Activated CD8-positive, alpha-beta memory T cell treated with anti-CD3 and anti-CD28 coated beads, Interleukin-2, amount 50 U/mL, for 48 hours (primary cell): Measurements from ENCODE around the gene FDX1.
"Not testable (repeated sequence)": the region's sequence is repeated elsewhere in the genome, so short reads cannot be mapped to it uniquely, and the experiment has no call there.

Experiments
- DNase-seq: peaks from one replicate; pipeline ENCODE4 v3.0.0-alpha.2; 2020

FDX1 gene, protein sequence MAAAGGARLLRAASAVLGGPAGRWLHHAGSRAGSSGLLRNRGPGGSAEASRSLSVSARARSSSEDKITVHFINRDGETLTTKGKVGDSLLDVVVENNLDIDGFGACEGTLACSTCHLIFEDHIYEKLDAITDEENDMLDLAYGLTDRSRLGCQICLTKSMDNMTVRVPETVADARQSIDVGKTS

DNA sequence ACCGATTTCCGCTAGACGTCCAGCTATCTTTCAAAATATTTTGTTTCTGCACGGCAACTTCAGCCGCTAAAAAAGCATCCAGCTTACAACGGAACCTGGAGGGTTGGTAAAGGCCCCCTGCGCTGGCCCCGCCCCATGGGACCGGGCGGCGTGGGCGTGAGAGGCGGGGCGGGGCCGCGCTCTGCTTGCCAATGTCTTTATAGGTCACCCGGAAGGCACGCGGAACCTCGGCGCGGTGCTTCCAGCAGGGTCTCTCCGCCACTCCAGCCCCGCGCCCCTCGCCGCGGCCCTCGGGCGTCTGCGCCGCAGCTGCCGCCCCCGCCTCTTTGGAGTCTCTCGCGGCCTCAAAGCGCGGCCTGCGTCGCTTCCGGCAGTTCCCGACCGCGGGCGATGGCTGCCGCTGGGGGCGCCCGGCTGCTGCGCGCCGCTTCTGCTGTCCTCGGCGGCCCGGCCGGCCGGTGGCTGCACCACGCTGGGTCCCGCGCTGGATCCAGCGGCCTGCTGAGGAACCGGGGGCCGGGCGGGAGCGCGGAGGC lies at the start of gene FDX1:
FDX1 (plus strand) TSS at position 218 of the 536 bp plus-strand sequence; CDS start at position 391, 173 bp downstream.
- DNase-seq = peak; percentile 94

DNA sequence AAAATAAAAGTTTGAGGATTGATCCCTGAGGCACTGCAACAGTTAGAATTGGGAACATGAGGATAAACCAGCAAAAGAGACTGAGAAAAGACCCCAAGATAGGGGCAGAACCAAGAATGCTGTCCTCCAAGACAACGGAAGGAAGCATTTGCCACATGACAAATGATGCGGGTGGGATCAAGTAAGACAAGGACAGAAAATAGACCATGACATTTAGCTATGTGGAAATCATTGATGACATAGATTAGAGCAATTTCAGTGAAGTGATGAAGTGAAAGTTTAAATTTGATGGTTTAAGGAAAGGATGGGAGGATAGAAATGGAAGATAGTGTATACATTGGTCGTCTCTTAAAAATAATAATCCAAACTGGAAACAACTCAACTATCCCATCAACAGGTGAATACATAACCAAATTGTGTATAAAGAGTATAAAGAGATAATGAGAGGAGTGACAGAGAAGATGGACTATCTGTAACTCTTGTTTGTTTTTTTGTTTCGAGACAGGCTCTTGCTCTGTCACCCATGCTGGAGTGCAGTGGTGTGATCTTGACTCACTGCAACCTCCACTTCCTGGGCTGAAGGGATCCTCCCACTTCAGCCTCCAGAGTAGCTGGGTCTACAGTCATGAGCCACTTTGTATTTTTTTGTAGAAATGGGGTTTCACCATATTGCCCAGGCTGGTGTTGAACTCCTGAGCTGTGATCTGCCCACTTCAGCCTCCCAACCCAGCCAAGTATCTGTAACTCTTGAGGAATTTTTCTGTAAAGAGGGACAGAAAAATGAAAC lies 48.7 kb upstream of the FDX1 start:
- DNase-seq = no peak

DNA sequence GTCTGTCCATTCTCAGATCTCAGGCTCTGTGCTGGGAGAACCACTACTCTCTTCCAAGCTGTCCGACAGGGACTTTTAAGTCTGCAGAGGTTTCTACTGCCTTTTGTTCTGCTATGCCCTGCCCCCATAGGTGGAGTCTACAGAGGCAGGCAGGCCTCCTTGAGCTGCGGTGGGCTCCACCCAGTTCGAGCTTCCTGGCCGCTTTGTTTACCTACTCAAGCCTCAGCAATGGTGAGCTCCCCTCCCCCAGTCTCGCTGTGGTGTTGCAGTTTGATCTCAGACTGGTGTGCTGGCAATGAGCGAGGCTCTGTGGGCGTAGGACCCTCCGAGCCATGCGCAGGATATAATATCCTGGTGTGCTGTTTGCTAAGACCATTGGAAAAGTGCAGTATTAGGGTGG lies 41.5 kb upstream of the FDX1 start:
- not testable (repeated sequence) for DNase-seq

DNA sequence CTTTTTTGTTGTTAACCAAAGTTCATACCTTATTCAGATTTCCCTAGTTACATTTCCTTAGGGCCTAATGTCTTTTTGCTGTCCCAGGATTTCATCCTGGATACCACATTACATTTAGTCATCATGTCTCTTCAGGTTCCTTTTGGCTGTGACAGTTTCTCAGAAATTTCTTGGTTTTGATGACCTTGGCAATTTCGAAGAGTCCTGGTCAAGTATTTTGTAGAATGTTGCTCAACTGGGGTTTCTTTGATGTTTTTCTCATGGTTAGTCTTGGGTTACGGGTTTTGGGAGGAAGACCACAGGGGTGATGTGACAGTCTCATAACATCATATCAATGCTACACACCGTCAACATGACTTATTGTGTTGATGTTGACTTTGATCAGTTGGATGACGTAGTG lies 39.8 kb upstream of the FDX1 start:
- DNase-seq = no peak

DNA sequence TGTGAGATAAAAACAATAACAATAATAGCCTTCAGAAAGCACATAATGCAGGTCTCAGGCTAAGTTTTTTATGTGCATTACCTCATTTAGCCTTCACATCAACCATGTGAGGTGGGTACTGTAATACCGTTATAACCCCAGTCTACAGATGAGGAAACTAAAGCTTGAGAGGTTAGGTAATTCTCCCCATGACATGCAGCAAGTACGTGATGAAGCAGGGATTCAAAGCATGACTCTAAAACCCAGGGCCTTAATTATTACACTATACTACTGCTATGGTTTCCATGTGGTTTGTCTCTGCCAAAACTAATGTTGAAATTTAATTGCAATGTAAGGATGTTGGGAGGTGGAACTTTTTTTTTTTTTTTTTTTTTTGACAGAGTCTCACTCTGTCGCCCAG lies 37.7 kb upstream of the FDX1 start:
- DNase-seq = no peak

DNA sequence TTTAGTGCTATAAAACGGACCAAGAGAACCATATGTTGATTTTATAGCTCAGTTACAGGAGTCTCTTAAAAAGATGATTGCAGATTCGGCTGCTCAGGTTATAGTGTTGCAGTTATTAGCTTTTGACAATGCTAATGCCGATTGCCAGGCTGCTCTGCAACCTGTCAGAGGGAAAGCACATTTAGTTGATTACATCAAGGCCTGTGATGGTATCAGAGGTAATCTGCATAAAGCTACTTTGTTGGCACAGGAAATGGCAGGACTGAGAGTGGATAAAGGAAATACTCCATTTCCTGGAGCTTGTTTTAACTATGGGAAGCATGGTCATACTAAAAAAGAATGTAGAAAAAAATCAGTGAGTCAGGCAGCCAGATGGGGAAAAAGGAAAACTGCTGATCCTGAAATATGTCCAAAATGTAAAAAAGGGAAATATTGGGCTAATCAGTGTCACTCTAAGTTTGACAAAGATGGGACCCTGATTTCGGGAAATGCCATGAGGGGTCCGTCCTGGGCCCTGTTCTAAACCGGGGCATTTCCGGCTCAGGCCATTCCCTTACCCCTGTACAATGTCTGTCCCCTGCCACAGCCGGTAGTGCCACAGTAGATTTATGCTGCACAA lies 32.0 kb upstream of the FDX1 start:
- DNase-seq = not testable (repeated sequence)

DNA sequence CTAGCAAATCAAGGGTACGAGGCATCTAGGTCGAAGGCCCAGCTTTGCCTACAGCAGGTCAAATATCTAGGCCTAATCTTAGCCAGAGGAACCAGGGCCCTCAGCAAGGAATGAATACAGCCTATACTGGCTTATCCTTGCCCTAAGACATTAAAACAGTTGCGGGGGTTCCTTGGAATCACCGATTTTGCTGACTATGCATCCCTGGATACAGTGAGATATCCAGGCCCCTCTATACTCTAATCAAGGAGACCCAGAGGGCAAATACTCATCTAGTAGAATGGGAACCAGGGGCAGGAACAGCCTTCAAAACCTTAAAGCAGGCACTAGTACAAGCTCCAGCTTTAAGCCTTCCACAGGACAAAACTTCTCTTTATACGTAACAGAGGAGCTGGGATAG lies 26.2 kb upstream of the FDX1 start:
- DNase-seq = not testable (repeated sequence)

DNA sequence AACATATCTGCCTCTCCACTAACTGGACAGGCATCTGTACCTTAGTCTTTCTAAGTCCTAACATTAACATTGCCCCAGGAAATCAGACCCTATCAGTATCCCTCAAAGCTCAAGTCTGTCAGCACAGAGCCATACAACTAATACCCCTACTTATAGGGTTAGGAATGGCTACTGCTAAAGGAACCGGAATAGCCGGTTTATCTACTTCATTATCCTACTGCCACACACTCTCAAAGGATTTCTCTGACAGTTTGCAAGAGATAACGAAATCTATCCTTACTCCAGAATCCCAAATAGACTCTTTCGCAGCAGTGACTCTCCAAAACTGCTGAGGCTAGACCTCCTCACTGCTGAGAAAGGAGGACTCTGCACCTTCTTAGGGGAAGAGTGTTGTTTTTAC lies 24.1 kb upstream of the FDX1 start:
- not testable (repeated sequence) for DNase-seq

DNA sequence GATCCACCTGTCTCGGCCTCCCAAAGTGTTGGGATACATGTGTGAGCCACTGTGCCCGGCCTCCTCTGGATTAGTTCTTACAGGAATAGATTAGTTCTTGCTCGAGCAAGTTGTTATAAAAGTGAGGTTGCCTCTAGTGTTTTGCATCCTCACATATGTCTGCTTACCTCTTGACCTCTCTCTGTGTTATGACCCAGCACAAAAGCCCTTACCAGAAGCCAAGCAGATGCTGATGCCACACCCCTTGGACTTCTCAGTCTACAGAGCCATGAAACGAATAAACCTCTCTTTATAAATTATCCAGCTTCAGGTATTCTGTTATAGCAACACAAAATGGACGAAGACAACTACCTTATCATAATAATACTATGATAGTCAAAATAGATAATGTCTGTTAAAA lies 22.4 kb upstream of the FDX1 start:
- no peak for DNase-seq

DNA sequence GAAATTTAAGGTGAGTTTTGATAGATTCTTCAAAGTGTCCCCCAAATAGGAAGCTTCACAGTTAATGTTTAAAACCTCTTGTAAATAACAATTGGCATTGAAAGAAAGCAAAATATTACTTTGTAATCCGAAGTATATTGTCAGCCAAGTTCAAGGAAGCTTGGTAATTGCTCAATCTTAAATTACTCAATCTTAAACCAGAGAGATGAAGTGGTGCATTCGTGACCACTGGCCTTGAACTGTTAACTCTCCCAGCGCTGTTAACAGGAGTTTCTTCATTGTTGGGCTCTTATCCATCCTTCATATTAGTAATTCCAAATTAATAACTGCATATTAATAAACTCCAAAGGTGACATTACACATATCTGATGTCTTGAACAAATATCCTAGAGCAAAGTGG lies 20.6 kb upstream of the FDX1 start:
- no peak for DNase-seq

DNA sequence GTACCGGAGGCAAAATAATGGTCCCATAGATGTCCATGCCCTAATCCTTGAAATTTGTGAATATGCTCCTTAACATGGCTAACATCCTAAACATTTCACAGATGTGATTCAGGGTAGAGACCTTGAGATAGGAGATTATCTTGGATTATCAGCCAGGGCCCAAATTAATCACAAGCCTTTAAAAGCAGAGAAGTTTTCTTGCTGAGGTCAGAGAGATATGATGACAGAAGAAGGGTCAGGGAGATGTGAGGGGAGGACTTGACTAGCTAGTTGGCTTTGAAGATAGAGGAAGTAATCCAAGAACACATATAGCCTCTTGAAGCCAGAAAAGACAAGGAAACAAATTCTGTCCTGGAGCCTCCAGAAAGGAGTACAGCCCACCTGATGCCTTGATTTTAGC lies 19.1 kb upstream of the FDX1 start:
- DNase-seq = no peak

DNA sequence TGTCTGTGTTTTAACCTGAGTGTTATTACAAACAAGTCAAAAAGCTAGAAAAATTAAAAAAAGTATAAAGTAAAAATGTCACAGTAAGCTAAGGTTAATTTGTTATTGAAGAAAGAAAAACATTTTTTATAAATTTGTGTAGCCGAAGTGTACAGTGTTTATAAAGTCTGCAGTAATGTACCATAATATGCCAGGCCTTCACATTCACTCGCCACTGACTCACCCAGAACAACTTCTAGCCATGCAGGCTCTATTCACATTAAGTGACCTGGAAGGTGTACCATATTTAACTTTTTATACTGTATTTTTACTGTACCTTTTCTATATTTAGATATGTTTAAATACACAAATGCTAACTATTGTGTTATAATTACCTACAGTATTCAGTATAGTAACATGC lies 14.7 kb upstream of the FDX1 start:
- DNase-seq = no peak

DNA sequence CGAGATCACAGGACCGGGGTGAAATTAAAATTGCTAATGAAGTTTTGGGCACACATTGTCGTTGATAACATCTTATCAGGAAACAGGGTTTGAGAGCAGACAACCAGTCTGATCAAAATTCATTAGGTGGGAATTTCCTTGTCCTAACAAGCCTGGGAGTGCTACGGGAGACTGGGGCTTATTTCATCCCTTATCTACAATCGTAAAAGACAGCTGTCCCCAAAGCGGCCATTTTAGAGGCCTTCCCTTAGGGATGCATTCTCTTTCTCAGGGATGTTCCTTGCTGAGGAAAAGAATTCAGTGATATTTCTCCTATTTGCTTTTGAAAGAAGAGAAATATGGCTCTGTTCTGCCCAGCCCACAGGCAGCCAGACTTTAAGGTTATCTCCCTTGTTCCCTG lies 8.1 kb upstream of the FDX1 start:
- DNase-seq = not testable (repeated sequence)

DNA sequence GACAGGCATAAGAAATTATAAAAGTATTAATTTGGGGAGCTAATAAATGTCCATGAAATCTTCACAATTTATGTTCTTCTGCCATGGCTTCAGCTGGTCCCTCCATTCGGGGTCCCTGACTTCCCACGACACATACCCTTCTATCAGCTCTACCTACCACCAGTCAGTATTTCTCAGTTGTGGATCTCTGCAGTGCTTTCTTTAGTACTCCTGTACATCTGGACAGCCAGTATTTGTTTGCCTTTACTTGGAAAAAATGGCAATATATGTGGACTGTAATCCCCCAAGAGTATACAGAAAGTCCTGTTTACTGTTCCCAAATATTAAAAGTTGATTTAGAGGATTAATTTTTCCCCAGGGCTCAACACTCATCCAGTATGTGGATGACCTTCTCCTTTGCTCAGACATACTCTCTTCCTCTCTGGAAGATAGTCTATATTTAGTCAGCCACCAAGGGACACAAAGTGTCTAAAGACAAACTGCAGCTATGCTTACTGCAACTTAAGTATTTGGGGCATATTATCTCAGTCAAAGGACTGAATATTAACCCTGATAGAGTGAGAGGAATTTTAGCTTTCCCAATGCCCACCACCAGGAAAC lies 7.3 kb upstream of the FDX1 start:
- DNase-seq = no peak

DNA sequence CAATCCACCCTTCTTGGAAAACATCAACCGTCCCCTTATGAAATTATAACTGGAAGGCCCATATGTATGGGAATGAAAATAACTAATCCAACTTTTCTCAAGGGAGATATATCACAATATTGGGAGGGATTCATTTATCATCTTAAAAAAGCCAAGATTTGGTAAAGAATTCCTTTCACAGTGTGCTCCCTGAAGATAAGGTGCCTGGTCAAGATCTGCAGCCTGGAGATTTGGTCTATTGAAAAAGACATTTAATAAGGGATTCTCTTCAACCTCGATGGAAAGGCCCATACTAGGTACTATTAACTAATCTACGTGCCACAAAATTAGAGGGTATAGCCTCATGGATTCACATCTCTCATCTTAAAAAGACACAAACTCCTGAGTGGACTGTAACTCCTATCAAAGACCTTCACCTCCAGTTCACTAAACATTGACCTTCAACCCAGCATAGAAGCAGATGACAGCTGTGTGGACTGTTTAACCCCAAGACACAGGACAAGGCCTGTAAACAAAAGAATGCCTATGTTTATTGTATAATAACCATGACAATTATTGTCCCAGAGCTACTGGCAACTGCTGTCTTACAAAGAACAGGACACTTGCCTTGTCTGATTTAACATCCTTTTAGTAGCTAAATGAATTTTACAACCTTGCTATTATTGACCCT lies 4.8 kb upstream of the FDX1 start:
- DNase-seq = no peak

DNA sequence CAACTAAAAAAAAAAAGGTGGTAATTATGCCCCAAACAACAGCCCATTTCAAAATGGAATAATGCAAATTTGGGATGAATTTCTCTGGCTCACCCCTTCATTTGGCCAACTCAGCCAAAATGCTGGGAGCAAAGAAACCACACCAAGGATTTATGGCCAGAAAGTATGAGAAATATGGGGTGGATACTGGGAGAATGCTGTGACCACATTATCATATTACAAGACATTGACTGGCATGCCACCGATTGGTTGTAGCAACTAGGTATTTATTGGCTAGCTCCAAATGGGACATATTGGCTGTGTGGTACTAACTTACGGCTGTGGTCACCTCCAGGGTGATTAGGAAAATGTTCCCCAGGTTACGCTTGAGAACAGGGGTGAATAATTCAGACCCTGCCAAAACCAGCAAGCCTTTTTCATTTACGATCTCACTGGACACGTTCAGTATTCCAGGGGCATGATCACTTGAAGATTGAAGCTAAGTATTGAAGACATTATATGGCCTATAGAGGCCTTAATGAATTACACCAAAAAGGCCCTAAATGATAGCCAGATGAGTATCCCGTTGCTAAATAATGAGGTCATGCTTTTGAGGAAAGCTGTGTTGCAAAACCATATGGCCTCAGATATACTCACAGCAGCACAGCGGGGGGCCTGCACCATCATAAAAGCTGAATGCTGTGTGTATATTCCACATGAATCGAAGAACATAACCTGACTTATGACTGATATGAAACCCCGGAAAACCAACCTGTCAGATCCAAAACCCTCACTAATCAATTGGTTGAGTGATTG lies 3.8 kb upstream of the FDX1 start:
- DNase-seq = no peak

DNA sequence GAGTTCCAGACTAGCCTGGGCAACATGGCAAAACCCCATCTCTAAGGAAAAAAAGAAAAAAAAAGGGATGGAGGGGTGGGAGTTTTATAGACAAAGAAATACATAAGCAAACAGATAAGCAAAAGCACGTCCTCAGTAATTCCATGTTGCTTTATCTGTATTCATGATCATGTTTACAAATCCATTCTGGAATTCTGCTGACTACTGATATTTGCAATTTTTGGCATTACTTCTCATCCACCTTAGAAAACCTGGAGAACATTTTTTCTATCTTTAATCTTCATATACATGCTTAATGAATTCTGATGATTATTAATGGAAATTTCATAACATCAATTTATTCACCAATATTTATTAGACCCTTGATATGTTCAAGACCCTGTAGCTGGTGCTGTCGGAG lies 1.7 kb upstream of the FDX1 start:
- no peak for DNase-seq

DNA sequence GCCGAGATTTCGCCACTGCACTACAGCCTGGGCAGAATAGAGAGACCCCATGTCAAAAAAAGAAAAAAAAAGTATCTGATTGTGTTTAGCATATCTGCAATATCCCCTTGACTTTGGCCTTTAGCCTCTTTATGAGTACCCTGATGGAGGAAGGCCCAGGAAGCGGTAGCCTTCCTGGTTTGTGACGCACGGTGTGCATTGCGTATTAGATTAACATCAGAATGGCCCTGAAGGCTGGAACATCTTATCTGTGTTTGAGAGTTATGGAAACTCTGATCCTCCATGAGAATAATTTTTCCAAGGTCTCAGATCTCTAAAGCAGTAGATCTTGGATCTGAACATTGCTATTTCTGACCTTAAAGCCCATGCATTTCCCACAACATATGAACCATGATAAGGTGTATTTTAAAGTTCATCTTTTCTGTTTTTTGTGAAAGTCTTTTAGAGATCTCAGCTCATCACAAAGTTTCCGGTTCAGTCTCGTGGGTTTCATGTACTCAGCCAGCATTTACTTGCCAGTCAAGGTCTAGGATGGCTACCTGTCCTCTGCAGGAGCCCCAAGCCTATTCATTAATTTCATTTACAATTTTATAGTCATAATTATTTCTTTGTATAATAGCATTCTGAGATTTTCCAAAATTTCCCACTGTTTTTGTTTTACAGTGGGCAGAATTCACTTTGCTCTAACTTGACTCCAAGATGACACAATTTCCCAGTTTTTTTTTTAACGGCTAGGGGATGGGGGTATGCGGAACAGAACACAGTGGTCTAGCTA lies 605 bp upstream of the FDX1 start:
- DNase-seq = no peak

DNA sequence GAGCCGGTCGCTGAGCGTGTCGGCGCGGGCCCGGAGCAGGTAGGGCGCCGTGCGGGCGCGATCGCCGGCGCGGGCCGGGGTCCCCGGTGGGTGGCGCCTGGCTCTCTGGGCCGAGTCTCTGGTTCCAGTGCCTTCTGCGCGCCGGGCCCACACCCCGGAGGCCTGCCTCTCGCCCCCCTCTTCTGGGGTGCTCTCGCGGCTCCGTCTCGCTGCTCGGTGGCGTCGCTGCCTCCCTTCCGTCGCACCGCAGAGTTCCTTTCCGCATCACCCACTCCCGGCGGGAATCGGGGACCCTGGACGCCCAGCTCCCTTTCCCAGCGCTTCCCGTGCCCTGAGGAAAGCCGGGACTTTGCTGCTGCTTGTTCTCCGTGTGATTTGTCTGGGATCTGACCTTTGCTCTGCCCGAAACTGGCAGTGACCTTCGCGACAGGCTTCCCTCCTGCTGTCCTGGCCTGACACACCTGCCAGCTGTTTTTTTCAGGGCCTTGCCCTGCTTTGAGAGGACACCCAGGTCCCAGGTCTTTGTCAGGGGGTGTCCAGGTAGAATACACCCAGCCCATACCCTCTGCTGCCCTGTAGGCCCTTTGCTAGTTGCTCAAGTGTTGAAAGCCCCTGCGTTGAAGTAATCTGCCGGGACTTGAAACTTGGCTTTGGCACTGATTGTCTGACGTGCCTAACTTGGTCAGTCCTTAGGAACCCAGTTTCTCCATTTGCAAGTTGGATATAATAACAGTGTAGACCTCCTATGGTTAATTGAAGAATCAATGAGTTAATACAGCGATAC lies 711 bp downstream of the FDX1 start:
- DNase-seq = no peak

DNA sequence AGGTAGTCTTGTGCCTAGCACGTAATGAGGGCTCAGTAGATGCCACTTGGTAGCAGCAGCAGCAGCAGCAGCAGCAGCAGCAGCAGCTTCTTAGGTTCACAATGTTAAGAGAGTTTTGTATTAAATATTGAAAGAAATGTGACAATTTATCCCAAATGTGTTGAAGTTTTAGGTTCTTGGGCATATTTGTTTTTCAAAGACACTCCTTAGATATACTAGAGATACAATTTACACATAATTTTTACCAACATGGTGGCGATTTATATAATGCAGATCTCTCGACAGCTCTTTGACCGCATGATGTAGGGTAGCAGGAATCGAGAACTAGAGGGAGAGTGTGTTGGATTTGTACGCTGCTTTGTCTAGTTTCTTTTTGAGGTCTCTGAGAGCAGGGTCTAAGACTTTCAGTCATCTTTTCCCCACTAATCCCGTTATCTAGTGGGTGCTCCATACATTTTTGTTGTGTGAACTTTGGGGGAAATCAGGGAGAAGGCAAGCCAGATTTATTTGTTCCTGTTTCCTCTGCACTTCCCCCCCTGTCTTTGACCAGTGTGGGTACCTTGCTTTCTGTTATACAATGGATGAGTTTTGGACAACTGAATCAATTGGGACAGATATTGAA lies 1.4 kb downstream of the FDX1 start:
- DNase-seq = no peak
